NT2/D1 (cell line): Measurements from ENCODE around the gene DIABLO.

Source experiments
- DNase-seq: peaks from one replicate; pipeline ENCODE4 v3.0.0-alpha.2; 2011; ENCODE audit warnings: low read depth, low spot score
- H3K27me3 ChIP-seq: 2 replicates; pipeline ENCODE4 v1.6.0; 2011; ENCODE audit warnings: mild to moderate bottlenecking; ENCODE audit not compliant: insufficient read length, insufficient read depth
- H3K36me3 ChIP-seq: 2 replicates; pipeline ENCODE4 v1.6.1; 2011; ENCODE audit warnings: mild to moderate bottlenecking, low read length, mixed read lengths; ENCODE audit not compliant: insufficient read depth, insufficient read length
- H3K4me1 ChIP-seq: 2 replicates; pipeline ENCODE4 v1.5.1; 2011; ENCODE audit not compliant: insufficient read depth, insufficient read length
- H3K4me3 ChIP-seq: 2 replicates; pipeline ENCODE4 v1.5.1; 2011; ENCODE audit warnings: low read depth; ENCODE audit not compliant: insufficient read length
- H3K9ac ChIP-seq: 2 replicates; pipeline ENCODE4 v1.6.0; 2011; ENCODE audit warnings: low read depth; ENCODE audit not compliant: insufficient read length
- H3K9me3 ChIP-seq: 2 replicates; pipeline ENCODE4 v1.5.1; 2011; ENCODE audit warnings: mild to moderate bottlenecking, low read length; ENCODE audit not compliant: insufficient read depth
- SUZ12 ChIP-seq: IDR thresholded peaks from 2 replicates; pipeline ENCODE4 v1.6.1; 2011; ENCODE audit not compliant: insufficient read length, insufficient read depth; ENCODE audit errors: extremely low read depth
- YY1 ChIP-seq: IDR thresholded peaks from 2 replicates; pipeline ENCODE4 v1.6.1; 2011; ENCODE audit not compliant: insufficient read length, insufficient read depth
- ZNF274 ChIP-seq: IDR thresholded peaks from 2 replicates; pipeline ENCODE4 v1.6.1; 2011; ENCODE audit warnings: mild to moderate bottlenecking, low read depth, low read length

The DIABLO gene

DNA sequence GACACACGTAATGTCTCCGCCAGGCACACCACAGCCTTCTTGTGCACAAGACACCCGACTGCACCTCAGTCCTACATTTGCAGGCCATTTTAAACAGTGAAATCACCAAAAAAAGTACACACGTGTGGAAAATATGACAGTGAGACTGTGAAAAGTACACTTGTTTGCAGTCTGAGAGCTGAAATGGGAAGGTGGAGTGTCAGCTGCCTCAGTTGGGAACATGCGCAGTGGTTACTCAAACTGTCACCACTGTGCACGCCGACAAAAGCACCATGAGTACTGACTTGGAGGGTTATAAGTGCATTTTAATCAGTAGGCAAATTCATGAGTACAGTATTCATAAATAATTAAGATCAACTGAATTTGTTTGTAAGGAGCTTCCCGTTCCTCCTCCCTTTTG, 24.7 kb upstream of the DIABLO start:
- H3K4me3 ChIP-seq = no peak overlapping the region

DNA sequence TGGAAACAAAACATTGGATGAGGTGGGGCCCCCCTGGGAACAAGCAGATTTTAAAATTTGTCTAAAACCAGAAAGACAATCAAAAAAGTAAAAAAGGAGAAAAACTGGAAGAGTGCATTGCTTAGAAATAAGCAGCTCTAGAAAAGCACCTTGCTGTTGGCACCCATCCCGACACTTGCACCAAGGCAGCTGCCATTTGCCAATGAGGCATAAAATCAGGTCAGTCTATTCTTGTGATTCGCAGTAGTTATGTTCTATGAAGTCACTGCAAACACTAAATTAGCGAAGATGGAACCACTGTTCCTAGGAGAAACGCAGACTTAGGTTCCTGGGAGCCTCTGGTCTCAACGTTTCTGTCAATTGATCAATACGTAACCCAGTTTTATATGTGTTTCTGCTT, 24.2 kb upstream of the DIABLO start:
- Histone ChIP-seq H3K36me3 (peaks cover 34% of the 10 kb centered on the region), H3K9ac (no peak overlapping the region), H3K27me3 (no peaks in the 10 kb centered on the region), H3K4me1 (no peaks in the 10 kb centered on the region), H3K9me3 (no peaks in the 10 kb centered on the region), H3K4me3 (no peak overlapping the region)
- TF ChIP-seq YY1 (no peak), ZNF274 (no peak), SUZ12 (no peak)
- no peak for DNase-seq

More for the DNA sequence above, 24.7 kb upstream of the DIABLO start:
- Histone ChIP-seq H3K27me3 (no peaks in the 10 kb centered on the region), H3K4me1 (no peaks in the 10 kb centered on the region), H3K9me3 (no peaks in the 10 kb centered on the region), H3K9ac (no peak overlapping the region), H3K36me3 (peaks cover 34% of the 10 kb centered on the region)
- no peak for DNase-seq
- TF ChIP-seq ZNF274 = no peak
- TF ChIP-seq YY1 = no peak
- TF ChIP-seq SUZ12 = no peak

DNA sequence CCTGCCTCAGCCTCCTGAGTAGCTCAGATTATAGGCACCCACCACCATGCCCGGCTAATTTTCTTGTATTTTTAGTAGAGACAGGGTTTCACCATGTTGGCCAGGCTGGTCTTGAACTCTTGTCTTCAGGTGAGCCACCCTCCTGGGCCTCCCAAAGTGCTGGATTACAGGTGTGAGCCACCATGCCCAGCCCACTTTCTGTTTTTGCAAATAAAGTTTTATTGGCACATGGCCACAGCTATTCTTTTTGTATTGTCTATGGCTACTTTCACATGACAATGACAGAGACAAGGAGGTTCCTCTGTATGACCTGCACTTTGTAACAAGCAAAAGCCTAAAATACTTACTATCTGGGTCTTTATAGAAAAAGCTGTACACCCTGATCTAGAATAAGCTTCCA, 19.7 kb upstream of the DIABLO start:
- no peaks in the 10 kb centered on the region for H3K9me3 ChIP-seq
- H3K36me3 ChIP-seq = peaks cover 47% of the 10 kb centered on the region
- DNase-seq = no peak
- no peak overlapping the region for H3K9ac ChIP-seq
- no peak overlapping the region for H3K4me3 ChIP-seq
- no peaks in the 10 kb centered on the region for H3K4me1 ChIP-seq
- H3K27me3 ChIP-seq = no peaks in the 10 kb centered on the region
- no peak for TF ChIP-seq ZNF274
- no peak for TF ChIP-seq YY1
- no peak for TF ChIP-seq SUZ12

DNA sequence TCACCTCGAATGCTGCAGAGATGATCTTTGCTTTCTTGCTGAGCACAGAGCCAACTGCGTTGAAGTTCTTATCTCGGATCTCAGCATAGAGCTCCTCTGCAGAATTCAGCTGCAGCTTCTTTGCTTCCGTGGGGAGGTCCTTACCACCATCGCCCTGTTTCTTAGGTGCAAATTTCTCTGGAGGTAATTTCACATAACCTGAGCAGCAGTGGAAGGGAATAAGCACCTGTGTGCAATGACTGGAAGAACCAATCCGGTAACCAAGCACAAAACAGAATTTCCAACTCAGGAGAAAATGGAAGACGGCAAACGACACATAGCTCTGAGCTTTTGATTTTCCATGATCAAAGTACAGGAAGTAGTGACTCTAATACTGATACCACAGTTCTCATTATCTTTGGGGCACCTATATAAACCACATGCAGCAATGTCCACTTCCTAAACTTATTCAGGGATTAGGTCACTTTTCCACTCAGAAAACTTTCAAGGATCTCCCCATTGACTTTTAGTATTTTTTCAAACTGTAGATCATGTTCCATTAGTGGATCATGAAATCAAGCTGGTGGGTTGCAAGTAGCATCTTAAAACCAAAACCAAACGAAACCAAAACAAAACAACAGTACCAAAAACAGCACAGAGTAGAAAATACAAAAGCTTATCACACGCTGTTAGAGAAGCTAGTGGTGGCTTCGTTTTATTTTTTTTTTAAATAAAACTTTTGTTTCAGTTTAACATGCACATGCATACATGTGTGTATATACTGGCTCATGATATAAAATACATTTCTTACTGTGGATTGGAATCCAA, 18.9 kb upstream of the DIABLO start:
- H3K27me3 ChIP-seq = no peaks in the 10 kb centered on the region
- no peak overlapping the region for H3K9ac ChIP-seq
- H3K4me3 ChIP-seq = no peak overlapping the region
- peaks cover 43% of the 10 kb centered on the region for H3K36me3 ChIP-seq
- no peak for TF ChIP-seq ZNF274
- TF ChIP-seq YY1 = no peak
- no peak for TF ChIP-seq SUZ12
- no peaks in the 10 kb centered on the region for H3K9me3 ChIP-seq
- DNase-seq = no peak
- no peaks in the 10 kb centered on the region for H3K4me1 ChIP-seq

DNA sequence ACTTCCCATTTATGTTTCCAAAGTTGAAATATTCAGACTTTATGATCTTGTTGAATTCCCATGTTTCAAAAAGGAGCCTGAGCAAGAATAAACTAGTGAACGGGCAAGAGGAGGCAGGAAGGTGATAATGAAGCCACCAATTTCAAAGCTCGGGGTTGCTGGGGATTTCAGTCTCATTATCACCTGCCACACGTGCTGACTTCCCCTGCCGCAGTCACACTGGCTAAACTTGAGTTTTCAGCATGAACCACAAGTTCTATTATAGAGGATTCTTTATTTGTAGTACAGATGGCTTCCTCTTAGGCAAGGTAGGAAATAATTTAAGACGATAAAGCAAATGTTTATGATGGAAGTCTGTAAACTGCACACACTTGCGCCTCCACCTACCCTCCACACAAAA, 18.1 kb upstream of the DIABLO start:
- Histone ChIP-seq H3K36me3 (peaks cover 39% of the 10 kb centered on the region), H3K4me1 (no peaks in the 10 kb centered on the region), H3K27me3 (no peaks in the 10 kb centered on the region), H3K9ac (no peak overlapping the region), H3K9me3 (no peaks in the 10 kb centered on the region), H3K4me3 (no peak overlapping the region)
- TF ChIP-seq SUZ12 (no peak), ZNF274 (no peak), YY1 (no peak)
- DNase-seq = no peak

DNA sequence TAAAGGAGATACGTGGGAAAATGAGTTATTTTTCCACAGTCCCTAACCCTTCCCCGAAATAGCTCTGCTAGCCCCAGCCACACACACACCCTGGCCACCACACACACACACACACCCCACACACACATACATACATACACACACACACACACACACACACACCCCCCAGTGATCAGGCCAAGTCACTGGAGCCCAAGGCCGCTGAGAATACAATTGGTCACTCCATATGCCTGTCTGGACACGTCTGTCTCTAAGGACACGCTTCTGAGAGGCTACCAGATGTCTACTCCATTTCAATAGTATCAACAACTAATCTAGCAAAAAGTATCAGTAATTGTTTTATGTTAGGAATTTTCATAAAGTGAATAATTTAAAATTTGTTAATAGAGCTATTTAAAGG, 13.0 kb upstream of the DIABLO start:
- H3K9me3 ChIP-seq = no peaks in the 10 kb centered on the region
- H3K4me1 ChIP-seq = no peaks in the 10 kb centered on the region
- DNase-seq = no peak
- no peaks in the 10 kb centered on the region for H3K27me3 ChIP-seq
- TF ChIP-seq SUZ12 = no peak
- no peak for TF ChIP-seq ZNF274
- no peak for TF ChIP-seq YY1
- peaks cover 60% of the 10 kb centered on the region for H3K36me3 ChIP-seq
- no peak overlapping the region for H3K4me3 ChIP-seq
- H3K9ac ChIP-seq = no peak overlapping the region

DNA sequence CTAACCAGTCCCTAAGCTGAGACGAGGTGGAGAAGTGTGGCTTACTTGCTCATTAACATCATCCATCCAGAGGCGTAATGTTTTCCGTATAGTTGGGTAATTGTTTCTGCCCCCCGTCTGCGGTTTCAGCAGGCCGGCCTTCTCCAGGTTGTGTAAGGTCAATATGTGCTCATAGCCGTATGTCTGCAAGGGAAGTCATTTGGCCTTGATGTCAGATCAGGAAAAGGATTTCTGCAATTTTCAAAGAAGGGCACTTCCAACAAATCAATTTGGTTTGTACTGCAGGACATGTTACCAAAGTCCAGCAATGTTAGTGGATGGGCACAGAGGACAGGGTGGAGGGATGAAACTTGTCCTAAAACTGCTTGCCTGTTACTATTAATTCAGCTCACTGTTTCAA, 9.9 kb upstream of the DIABLO start:
- H3K9me3 ChIP-seq = no peaks in the 10 kb centered on the region
- peaks cover 76% of the 10 kb centered on the region for H3K36me3 ChIP-seq
- no peak overlapping the region for H3K9ac ChIP-seq
- H3K4me3 ChIP-seq = no peak overlapping the region
- no peak for DNase-seq
- TF ChIP-seq SUZ12 = no peak
- TF ChIP-seq ZNF274 = no peak
- TF ChIP-seq YY1 = no peak
- no peaks in the 10 kb centered on the region for H3K4me1 ChIP-seq
- H3K27me3 ChIP-seq = no peaks in the 10 kb centered on the region
